Caco-2 (cell line): Measurements from ENCODE around the gene MAGI1. TPM values are rescaled to one million over a fixed set of nuclear protein-coding genes. Genes with fewer than 3 reads are reported as not detected.

Source experiments
- BruUV-seq: library from RNA; stranded (reverse); fragments of 400-500 nt; replicated peaks from 2 replicates; lab custom pipeline; 2021; lab: Mats Ljungman, UMichigan
- CTCF ChIA-PET: fragments of 300-600 bp; sonication (Branson Sonifier 250); formaldehyde crosslinking; loops from one replicate; lab custom pipeline; 2022; ENCODE audit warnings: antibody characterized with exemption; lab: Charles Lee
- POLR2A ChIA-PET: fragments of 300-600 bp; sonication (Branson Sonifier 250); formaldehyde crosslinking; loops from one replicate; lab custom pipeline; 2022; ENCODE audit warnings: antibody characterized with exemption; lab: Charles Lee
- DNase-seq, 2 experiments: peaks; one replicate each; pipeline versions ENCODE4 v3.0.0 to v3.0.0-alpha.2; 2020 to 2022
- H3K27me3 ChIP-seq: replicated peaks from 2 replicates; pipeline ENCODE4 v1.6.0; 2011; ENCODE audit warnings: low read length; ENCODE audit not compliant: control insufficient read depth, insufficient read depth
- H3K36me3 ChIP-seq: 2 replicates; pipeline ENCODE4 v1.5.1; 2011; ENCODE audit warnings: low read length; ENCODE audit not compliant: control insufficient read depth, insufficient read depth
- H3K4me1 ChIP-seq: fragments of 250-450 bp; sonication (Bioruptor Pico); 2 replicates; pipeline ENCODE4 v1.5.1; 2020; ENCODE audit warnings: mild to moderate bottlenecking
- H3K4me3 ChIP-seq: 2 replicates; pipeline ENCODE4 v1.5.1; 2011; ENCODE audit warnings: low read depth, mild to moderate bottlenecking, control low read depth, low read length
- H3K9me3 ChIP-seq: fragments of 250-450 bp; sonication (Bioruptor Pico); 2 replicates; pipeline ENCODE4 v1.5.1; 2020; ENCODE audit warnings: mild to moderate bottlenecking, moderate library complexity
- H3K27ac Mint-ChIP-seq: one replicate; pipeline ENCODE4 v1.8.0; 2022; ENCODE audit warnings: mixed read lengths; ENCODE audit not compliant: unreplicated experiment
- H3K27me3 Mint-ChIP-seq: one replicate; pipeline ENCODE4 v1.8.0; 2022; ENCODE audit warnings: mixed read lengths; ENCODE audit not compliant: insufficient read depth, unreplicated experiment
- H3K36me3 Mint-ChIP-seq: one replicate; pipeline ENCODE4 v1.8.0; 2022; ENCODE audit warnings: mild to moderate bottlenecking, mixed read lengths; ENCODE audit not compliant: insufficient read depth, unreplicated experiment
- H3K4me1 Mint-ChIP-seq: one replicate; pipeline ENCODE4 v1.8.0; 2022; ENCODE audit warnings: low read depth, mixed read lengths; ENCODE audit not compliant: unreplicated experiment
- H3K4me3 Mint-ChIP-seq: one replicate; pipeline ENCODE4 v1.8.0; 2022; ENCODE audit warnings: mild to moderate bottlenecking, moderate library complexity, mixed read lengths; ENCODE audit not compliant: unreplicated experiment
- H3K9me3 Mint-ChIP-seq: one replicate; pipeline ENCODE4 v1.8.0; 2022; ENCODE audit warnings: mixed read lengths; ENCODE audit not compliant: unreplicated experiment
- CTCF ChIP-seq, 2 experiments: fragments of 200-600 bp in 1 of 2; IDR thresholded peaks; 1 replicate in 1 of 2; 2 replicates in 1 of 2; pipeline versions ENCODE4 v1.5.1 to v1.8.0; 2011 to 2022; ENCODE audit warnings: antibody characterized with exemption in 1 of 2, control low read depth in 1 of 2, inconsistent platforms in 1 of 2, low read depth in 1 of 2, low read length in 1 of 2, mild to moderate bottlenecking in 1 of 2, moderate library complexity in 1 of 2; ENCODE audit not compliant: insufficient read depth in 1 of 2, severe bottlenecking in 1 of 2, unreplicated experiment in 1 of 2
- intact Hi-C: fragments of 100-400 bp; cut with micrococcal nuclease; formaldehyde crosslinking; loops from one replicate; pipeline ENCODE4 v1.10.0; 2022; ENCODE audit not compliant: unreplicated experiment
- total RNA-seq: library from RNA; stranded (reverse); gene quantifications from 2 replicates; pipeline ENCODE4 v1.2.3, GENCODE V29; 2022

Gene MAGI1
- total RNA-seq, 1 experiment from 2014 or later, result 64.9 TPM

GRCh38 chr3:65551945-65552344 is 486.8 kb downstream of the MAGI1 start:
- H3K27me3 ChIP-seq, result no peaks in the 10 kb centered on the region
- Mint-ChIP-seq H3K4me1 (peaks cover 12% of the 10 kb centered on the region), H3K9me3 (no peaks in the 10 kb centered on the region), H3K27me3 (no peaks in the 10 kb centered on the region), H3K4me3 (no peak overlapping the region), H3K36me3 (peaks cover 5% of the 10 kb centered on the region), H3K27ac (peak overlapping the region; percentile 64)
- no peaks in the 10 kb centered on the region for H3K9me3 ChIP-seq
- no TSS peak for BruUV-seq
- no peak for TF ChIP-seq CTCF (IDR thresholded peaks at IDR 0.05; ENCODE audit: insufficient read depth in 1 of 2, low read depth in 1 of 2, low read length in 1 of 2, severe bottlenecking in 1 of 2, unreplicated experiment in 1 of 2)
- H3K4me1 ChIP-seq, result peaks cover 28% of the 10 kb centered on the region
- ChIA-PET CTCF (interaction anchor here (0.6 kb wide), 1 partner anchor 9 kb away, joined by 3 read pairs; no protein-coding TSS in a partner anchor), POLR2A (no interaction called here)
- DNase-seq, result no peak
- H3K4me3 ChIP-seq, result no peak overlapping the region
- intact Hi-C loops, result no loop called here
- no peaks in the 10 kb centered on the region for H3K36me3 ChIP-seq

DNA sequence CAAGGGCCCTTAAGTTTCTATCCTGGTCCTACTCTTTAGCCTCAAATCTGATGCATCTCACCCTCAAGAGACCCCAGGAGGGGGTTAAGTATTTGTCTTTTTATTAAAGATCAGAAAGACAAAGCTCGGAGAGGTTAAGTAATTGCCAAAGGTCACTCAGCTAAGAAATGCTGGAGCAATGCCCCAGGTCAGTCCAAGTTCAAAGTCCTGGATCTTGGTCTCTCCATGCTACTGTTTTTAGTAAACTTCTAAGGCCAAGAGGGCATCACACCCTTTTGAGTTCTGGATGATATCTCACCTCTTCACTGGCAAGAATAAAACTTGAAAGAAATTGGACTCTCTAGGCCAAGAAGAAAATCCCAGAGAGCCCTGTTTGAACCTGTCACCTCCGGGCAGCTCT is 488.6 kb downstream of the MAGI1 start:
- no peak overlapping the region for H3K27ac Mint-ChIP-seq
- no TSS peak for BruUV-seq
- peaks cover 5% of the 10 kb centered on the region for H3K36me3 Mint-ChIP-seq
- H3K9me3 ChIP-seq, result no peaks in the 10 kb centered on the region
- no peak for TF ChIP-seq CTCF (IDR thresholded peaks at IDR 0.05; ENCODE audit: insufficient read depth in 1 of 2, low read depth in 1 of 2, low read length in 1 of 2, severe bottlenecking in 1 of 2, unreplicated experiment in 1 of 2)
- no peak overlapping the region for H3K4me3 Mint-ChIP-seq
- H3K27me3 Mint-ChIP-seq, result no peaks in the 10 kb centered on the region
- H3K4me1 Mint-ChIP-seq, result peaks cover 10% of the 10 kb centered on the region
- intact Hi-C loops, result no loop called here
- ChIA-PET POLR2A (interaction anchor here (0.6 kb wide), 1 partner anchor 1104 kb away, joined by 3 read pairs; no protein-coding TSS in a partner anchor), CTCF (no interaction called here)
- DNase-seq, result no peak
- no peak overlapping the region for H3K4me3 ChIP-seq
- H3K27me3 ChIP-seq, result no peaks in the 10 kb centered on the region
- H3K36me3 ChIP-seq, result no peaks in the 10 kb centered on the region
- peaks cover 28% of the 10 kb centered on the region for H3K4me1 ChIP-seq
- H3K9me3 Mint-ChIP-seq, result no peaks in the 10 kb centered on the region

GRCh38 chr3:65549626-65549959 is 489.1 kb downstream of the MAGI1 start:
- Histone ChIP-seq H3K36me3 (no peaks in the 10 kb centered on the region), H3K4me1 (peaks cover 28% of the 10 kb centered on the region), H3K9me3 (no peaks in the 10 kb centered on the region), H3K4me3 (no peak overlapping the region), H3K27me3 (no peaks in the 10 kb centered on the region)
- no peak overlapping the region for H3K27ac Mint-ChIP-seq
- ChIA-PET CTCF (no interaction called here), POLR2A (interaction anchor here (0.6 kb wide), 1 partner anchor 1104 kb away, joined by 3 read pairs; no protein-coding TSS in a partner anchor)
- no peaks in the 10 kb centered on the region for H3K27me3 Mint-ChIP-seq
- H3K4me3 Mint-ChIP-seq, result no peak overlapping the region
- TF ChIP-seq CTCF (IDR thresholded peaks at IDR 0.05; ENCODE audit: insufficient read depth in 1 of 2, low read depth in 1 of 2, low read length in 1 of 2, severe bottlenecking in 1 of 2, unreplicated experiment in 1 of 2), result no peak
- H3K36me3 Mint-ChIP-seq, result peaks cover 5% of the 10 kb centered on the region
- peaks cover 10% of the 10 kb centered on the region for H3K4me1 Mint-ChIP-seq
- no peaks in the 10 kb centered on the region for H3K9me3 Mint-ChIP-seq
- no peak for DNase-seq
- intact Hi-C loops, result no loop called here
- no TSS peak for BruUV-seq
